HG02642 (cell line): ENCODE data around the gene KCNJ1.

Experiments
- ATAC-seq: cut with Tn5 transposase; IDR thresholded peaks from one replicate; pipeline ENCODE4 v1.9.1; 2021; ENCODE audit warnings: mild to moderate bottlenecking; ENCODE audit not compliant: unreplicated experiment, poor library complexity

Gene KCNJ1

GRCh38 chr11:128827191-128827893 lies 39.8 kb downstream of the KCNJ1 start:
- no peak for ATAC-seq

- no peak for ATAC-seq
These were observed 41.9 kb downstream of the KCNJ1 start for GRCh38 chr11:128825050-128825784.

- no peak for ATAC-seq
These were observed 42.7 kb downstream of the KCNJ1 start for GRCh38 chr11:128824191-128825049.

- no peak for ATAC-seq
These were observed 43.3 kb downstream of the KCNJ1 start for GRCh38 chr11:128823753-128824152.

GRCh38 chr11:128822130-128822529 lies 45.0 kb downstream of the KCNJ1 start:
- no peak for ATAC-seq

GRCh38 chr11:128821556-128821955 lies 45.5 kb downstream of the KCNJ1 start:
- no peak for ATAC-seq

GRCh38 chr11:128819198-128819597 lies 47.9 kb downstream of the KCNJ1 start:
- no peak for ATAC-seq

GRCh38 chr11:128814856-128815705 lies 52.0 kb downstream of the KCNJ1 start:
- no peak for ATAC-seq

- ATAC-seq, result no peak
These were observed 53.4 kb downstream of the KCNJ1 start for GRCh38 chr11:128813729-128814128.

GRCh38 chr11:128810784-128811514 lies 56.1 kb downstream of the KCNJ1 start:
- ATAC-seq, result no peak

GRCh38 chr11:128809128-128809527 lies 58.0 kb downstream of the KCNJ1 start:
- no peak for ATAC-seq

GRCh38 chr11:128807909-128808308 lies 59.2 kb downstream of the KCNJ1 start:
- ATAC-seq, result no peak

GRCh38 chr11:128806506-128807261 lies 60.4 kb downstream of the KCNJ1 start:
- no peak for ATAC-seq

GRCh38 chr11:128804481-128804880 lies 62.6 kb downstream of the KCNJ1 start:
- no peak for ATAC-seq

- no peak for ATAC-seq
These were observed 63.4 kb downstream of the KCNJ1 start for GRCh38 chr11:128803449-128804245.

- ATAC-seq, result no peak
These were observed 64.1 kb downstream of the KCNJ1 start for GRCh38 chr11:128803011-128803410.

GRCh38 chr11:128802358-128802981 lies 64.6 kb downstream of the KCNJ1 start:
- no peak for ATAC-seq
